Fibroblast of villous mesenchyme (primary cell): Measurements from ENCODE around the gene SH2D7. TPM values are rescaled to one million over a fixed set of nuclear protein-coding genes. Genes with fewer than 3 reads are reported as not detected.

Experiments used
- DNase-seq: peaks from one replicate; pipeline ENCODE4 v3.0.0-alpha.2; 2010; ENCODE audit warnings: low read depth
- H3K4me3 ChIP-seq: 2 replicates; pipeline ENCODE4 v1.5.1; 2011; ENCODE audit warnings: low read depth, mild to moderate bottlenecking, low read length
- CTCF ChIP-seq: IDR thresholded peaks from 2 replicates; pipeline ENCODE4 v1.5.1; 2012; ENCODE audit warnings: low read depth, mild to moderate bottlenecking, low read length; ENCODE audit not compliant: insufficient read depth
- total RNA-seq: library from RNA; depleted of rRNA; stranded (reverse); fragments of >200 nt; gene quantifications from 2 replicates; pipeline ENCODE4 v1.2.3, GENCODE V29; 2012

The SH2D7 gene
- total RNA-seq, 1 donor, result not detected

GRCh38 chr15:78072080-78072892 lies 20.1 kb upstream of the SH2D7 start:
- H3K4me3 ChIP-seq, result peak overlapping the region; percentile 12
- peak; percentile 99 for DNase-seq
- no peak for TF ChIP-seq CTCF

- TF ChIP-seq CTCF, result no peak
- DNase-seq, result no peak
- H3K4me3 ChIP-seq, result no peak overlapping the region
These were observed 19.1 kb upstream of the SH2D7 start for GRCh38 chr15:78073046-78073787.

- no peak for TF ChIP-seq CTCF
- H3K4me3 ChIP-seq, result peak overlapping the region; percentile 94
- peak; percentile 96 for DNase-seq
These were observed 16.7 kb upstream of the SH2D7 start for GRCh38 chr15:78075490-78076230.

- peak overlapping the region; percentile 94 for H3K4me3 ChIP-seq
- DNase-seq, result peak; percentile 54
- TF ChIP-seq CTCF, result peak; percentile 41
These were observed 15.9 kb upstream of the SH2D7 start for GRCh38 chr15:78076231-78077052.

- peak; percentile 63 for DNase-seq
- H3K4me3 ChIP-seq, result peak within 1 kb of the TSS; percentile 94
- TF ChIP-seq CTCF, result no peak
These were observed 15.1 kb upstream of the SH2D7 start, which contains the start of gene TBC1D2B for GRCh38 chr15:78077053-78077870. Gene TBC1D2B (minus strand): TSS chr15:78077711. CDS start chr15:78077652, 59 bp downstream.
